OCI-LY7 (cell line): Measurements from ENCODE around the gene MAMDC2.

Experiments used
- CTCF ChIP-seq: fragments of 200-600 bp; sonication (generic); conservative IDR thresholded peaks from 2 replicates; pipeline ENCODE4 v1.5.1; 2014; ENCODE audit warnings: mild to moderate bottlenecking, antibody characterized with exemption, low read length, moderate library complexity, mixed read lengths
- EZH2phosphoT487 ChIP-seq: fragments of 200-600 bp; sonication (generic); IDR thresholded peaks from 2 replicates; pipeline ENCODE4 v1.6.1; 2018; ENCODE audit warnings: low read depth, borderline replicate concordance, mild to moderate bottlenecking, mixed run types, antibody characterized with exemption, low read length, moderate library complexity, mixed read lengths

GRCh38 chr9:70228118-70228517 lies 184.5 kb downstream of the MAMDC2 start:
- TF ChIP-seq EZH2phosphoT487 (no peak), CTCF (no peak)
